HG03139 (cell line): ENCODE data around the gene ARHGEF10L.

ENCODE experiments used
- ATAC-seq: cut with Tn5 transposase; IDR thresholded peaks from one replicate; pipeline ENCODE4 v1.9.1; 2021; ENCODE audit not compliant: unreplicated experiment

The ARHGEF10L gene

DNA sequence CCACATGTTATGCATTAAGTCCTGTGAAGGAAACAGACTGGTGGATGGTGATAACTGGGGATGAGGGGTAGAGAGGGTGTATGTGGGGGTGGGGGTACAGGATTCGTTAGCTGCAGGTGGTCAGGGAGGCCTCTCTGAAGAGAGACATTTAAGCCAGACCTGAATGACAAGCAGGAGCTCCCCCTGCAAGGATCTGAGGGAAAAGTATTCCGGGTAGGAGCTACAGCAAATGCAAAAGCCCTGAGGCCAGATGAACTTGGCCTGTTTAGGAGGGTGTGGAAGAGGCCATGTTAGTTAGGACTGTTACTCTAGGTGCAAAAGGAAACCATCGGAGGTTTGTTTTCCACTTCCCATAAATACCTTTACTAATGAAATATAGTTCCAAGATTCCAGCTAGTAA is 9.9 kb downstream of the ARHGEF10L start:
- ATAC-seq = no peak

- ATAC-seq = no peak
Measured at GRCh38 chr1:17550729-17551584, 11.5 kb downstream of the ARHGEF10L start.

GRCh38 chr1:17551755-17552234 is 12.3 kb downstream of the ARHGEF10L start:
- ATAC-seq = no peak

GRCh38 chr1:17553975-17554700 is 14.6 kb downstream of the ARHGEF10L start:
- no peak for ATAC-seq

DNA sequence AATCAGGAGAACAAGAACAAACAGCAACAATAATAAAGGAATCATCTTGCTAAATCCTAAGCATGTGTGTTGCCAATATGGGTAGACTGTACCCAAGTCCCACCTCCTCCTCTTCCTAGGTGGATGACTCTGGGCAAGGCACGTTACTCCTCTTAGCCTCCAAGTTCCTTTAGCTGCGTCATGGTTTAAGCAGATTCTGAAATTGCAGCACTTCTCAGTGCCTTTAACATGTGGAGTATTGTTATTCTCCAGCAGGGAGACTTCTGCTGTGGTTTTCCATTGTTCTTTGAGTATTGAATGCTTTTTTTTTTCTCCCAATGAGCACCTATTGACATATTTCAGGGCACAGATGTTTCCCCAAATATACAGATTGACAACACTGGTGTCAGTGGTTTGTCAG is 15.5 kb downstream of the ARHGEF10L start:
- no peak for ATAC-seq

- ATAC-seq = no peak
Measured at GRCh38 chr1:17557986-17558385, 18.5 kb downstream of the ARHGEF10L start.

DNA sequence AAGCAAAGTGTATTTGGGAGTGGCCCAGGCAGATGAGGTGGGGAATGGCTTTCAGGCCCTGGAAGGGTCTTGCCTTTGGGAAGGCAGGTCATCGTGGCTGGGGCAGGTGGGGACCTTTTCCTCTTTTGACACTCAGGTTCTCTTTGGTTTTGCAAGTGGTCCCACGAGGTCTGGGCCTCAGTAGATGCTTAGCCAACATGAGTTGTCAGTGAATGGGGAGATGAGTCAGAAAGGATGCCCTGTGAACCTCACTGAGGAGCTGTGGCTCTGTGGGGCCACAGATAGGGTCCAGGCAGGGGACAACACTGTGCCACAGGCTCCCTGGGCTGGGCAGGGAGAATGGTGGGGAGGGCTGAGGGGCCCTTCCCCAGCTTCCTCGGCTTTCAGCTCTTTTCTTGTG is 19.0 kb downstream of the ARHGEF10L start:
- ATAC-seq = no peak

GRCh38 chr1:17558954-17559614 is 19.6 kb downstream of the ARHGEF10L start:
- no peak for ATAC-seq

- ATAC-seq = no peak
Measured at GRCh38 chr1:17559615-17560419, 20.3 kb downstream of the ARHGEF10L start.

DNA sequence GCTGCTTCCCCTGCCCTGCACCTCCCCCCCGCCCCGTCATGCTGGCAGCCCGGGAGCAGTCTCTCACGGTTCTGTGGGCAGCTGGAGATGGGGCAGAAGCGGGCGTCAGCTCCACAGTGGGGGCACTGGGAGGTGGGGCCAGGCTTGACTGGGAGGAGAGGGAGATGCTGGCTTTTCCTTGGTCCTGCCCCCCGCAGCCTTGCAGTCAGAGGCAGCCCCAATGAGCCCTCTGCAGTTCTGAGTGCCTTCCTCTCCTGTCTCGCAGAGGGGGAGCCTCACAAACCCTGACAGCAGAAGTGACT is 21.7 kb downstream of the ARHGEF10L start:
- no peak for ATAC-seq

GRCh38 chr1:17561561-17561985 is 22.1 kb downstream of the ARHGEF10L start:
- no peak for ATAC-seq

GRCh38 chr1:17562375-17562774 is 22.9 kb downstream of the ARHGEF10L start:
- ATAC-seq = no peak

DNA sequence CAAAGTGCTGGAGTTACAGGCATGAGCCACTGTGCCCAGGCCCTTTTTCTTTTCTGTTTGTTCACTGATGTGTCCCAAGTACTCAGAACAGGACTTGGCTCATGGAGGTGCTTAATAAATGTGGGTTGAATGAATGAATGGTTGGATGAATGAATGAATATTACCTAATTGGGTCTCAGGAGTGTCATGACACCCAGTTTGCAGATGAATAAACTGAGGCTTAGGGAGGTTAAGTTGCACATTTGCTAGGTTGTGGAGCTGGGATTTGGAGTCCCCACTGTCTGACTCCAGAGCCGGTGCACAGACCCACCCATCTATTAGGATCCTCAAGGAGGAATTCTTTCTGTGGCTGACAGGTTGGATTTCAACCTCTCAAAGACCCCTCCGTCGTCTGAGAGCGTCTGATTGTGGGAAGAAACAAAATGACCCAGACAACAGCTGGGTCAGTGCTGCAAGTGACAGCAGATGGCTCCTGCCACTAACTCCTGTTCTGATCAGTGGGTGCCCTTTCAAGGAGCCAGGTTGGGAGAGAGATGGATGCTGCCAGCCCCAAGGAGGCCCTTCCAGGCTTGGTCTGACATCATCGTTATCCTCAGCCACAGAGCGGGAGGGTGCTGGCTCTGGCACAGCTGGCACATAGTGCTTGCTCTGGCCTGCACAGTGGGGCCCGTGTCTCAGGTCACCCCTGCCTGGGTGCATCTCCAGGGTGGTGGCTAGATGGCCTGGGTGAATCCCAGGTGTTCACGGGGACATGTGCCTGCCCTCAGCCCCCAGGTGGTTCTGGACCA is 24.2 kb downstream of the ARHGEF10L start:
- no peak for ATAC-seq

DNA sequence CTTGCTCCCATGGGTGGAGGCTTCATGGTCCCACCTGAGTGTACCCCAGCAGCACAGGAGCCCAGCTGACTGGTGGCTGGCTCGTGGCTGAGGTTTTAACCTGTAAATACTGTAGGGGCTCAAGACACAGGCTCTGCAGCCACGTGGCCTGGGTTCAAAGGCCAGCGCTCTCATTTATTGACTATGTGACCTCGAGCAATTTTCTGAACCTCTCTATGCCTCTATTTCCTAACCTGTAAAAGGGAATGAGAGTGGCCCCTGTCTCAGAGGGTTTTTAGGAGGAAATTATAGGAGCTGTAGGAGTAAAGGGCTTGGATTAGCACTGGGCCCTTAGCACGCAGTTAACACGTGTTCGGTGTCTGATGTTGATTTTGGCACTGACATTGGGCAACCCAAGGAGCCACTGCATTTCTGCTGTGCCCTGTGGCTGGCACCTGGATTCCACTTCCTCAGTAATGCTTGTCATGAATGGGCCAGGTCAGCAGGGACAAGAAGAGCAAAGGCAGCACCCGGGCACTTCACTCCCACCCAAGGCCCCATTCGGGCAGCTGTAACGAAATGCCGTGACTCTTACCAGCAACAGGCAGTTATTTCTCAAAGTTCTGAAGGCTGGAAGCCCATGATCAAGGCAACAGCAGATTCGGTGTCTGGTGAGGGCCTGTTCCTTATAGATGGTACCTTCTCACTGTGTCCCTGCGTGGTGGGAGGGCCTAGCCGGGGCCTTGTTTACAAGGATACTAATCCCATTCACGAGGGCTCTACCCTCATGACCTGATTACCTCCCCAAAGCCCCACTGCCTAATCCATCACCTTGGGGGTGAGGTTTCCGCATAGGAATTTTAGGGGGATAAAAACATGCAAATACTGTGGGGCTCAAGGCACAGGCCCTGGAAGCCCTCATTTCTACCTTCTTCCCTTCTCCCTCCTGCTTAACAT is 25.2 kb downstream of the ARHGEF10L start:
- no peak for ATAC-seq

- ATAC-seq = no peak
Measured at GRCh38 chr1:17565461-17566252, 26.2 kb downstream of the ARHGEF10L start.

DNA sequence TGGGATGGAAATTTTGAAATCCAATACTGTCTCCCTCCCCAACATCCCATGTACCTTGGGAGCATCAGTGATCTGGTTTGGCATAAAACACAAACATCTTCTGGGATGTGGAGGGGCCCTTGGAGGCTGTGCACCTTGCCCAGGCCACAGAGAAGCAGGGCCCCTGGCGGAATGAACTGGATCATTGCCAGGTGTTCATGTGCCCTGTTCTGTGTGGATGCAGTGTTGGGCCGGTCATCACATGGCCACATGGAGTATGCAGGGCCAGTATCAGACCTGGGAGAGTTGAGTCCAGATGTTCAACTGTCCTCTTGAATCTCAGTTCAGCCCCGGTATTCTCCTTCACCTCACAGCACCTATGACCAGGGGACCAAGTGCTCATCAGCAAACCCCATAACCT is 26.9 kb downstream of the ARHGEF10L start:
- no peak for ATAC-seq

DNA sequence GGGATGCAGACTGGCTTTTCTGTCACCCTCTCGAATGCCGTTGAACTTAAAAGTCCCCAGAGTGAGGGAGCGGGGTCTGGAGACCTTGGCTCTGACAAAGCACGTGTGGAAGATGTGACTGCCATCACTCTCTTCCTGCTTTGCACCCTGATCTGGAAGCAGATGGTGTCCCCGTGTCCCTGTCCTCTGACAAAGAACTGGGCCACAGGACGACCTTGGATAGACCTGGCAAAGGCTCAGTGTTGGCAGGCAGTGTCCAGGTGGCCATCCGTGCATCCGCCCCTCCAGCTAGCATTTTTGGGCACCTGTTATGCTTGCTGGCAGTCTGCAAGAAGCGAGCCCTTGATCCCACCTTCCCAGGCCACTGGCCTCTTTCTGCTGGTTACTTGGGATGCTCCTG is 27.4 kb downstream of the ARHGEF10L start:
- ATAC-seq = no peak

GRCh38 chr1:17567582-17567981 is 28.1 kb downstream of the ARHGEF10L start:
- no peak for ATAC-seq
